ENCODE results near the gene BICD1. TPM values are rescaled to one million over a fixed set of nuclear protein-coding genes. Genes with fewer than 3 reads are reported as not detected.

The BICD1 gene
- total RNA-seq, 1 donor from 2014 or later: 38.6 TPM

DNA sequence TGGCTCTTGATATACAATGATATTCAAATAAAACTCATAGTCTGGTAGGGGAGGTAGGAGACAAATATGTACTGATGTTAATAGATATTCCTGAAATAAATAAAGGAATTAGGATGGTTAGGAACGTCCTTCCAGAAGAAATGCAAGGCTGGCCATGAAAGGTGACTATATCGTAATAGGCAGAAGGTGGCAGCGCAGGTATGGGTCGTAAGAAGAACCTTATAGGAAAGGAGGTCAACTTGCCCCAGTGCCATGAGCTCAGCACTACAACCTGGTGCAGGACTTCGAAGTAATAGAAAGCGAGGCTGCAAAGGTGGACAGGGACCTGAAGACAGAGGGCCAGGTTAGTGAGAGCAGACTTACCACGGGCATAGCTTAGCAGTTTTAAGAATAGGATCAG lies 237.4 kb downstream of the BICD1 start:
- TF ChIP-seq, protein P1, sequence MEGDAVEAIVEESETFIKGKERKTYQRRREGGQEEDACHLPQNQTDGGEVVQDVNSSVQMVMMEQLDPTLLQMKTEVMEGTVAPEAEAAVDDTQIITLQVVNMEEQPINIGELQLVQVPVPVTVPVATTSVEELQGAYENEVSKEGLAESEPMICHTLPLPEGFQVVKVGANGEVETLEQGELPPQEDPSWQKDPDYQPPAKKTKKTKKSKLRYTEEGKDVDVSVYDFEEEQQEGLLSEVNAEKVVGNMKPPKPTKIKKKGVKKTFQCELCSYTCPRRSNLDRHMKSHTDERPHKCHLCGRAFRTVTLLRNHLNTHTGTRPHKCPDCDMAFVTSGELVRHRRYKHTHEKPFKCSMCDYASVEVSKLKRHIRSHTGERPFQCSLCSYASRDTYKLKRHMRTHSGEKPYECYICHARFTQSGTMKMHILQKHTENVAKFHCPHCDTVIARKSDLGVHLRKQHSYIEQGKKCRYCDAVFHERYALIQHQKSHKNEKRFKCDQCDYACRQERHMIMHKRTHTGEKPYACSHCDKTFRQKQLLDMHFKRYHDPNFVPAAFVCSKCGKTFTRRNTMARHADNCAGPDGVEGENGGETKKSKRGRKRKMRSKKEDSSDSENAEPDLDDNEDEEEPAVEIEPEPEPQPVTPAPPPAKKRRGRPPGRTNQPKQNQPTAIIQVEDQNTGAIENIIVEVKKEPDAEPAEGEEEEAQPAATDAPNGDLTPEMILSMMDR (IDR thresholded peaks at IDR 0.05; ENCODE audit: unreplicated experiment): no peak
- no peak for DNase-seq (ENCODE audit: low spot score in 2 of 2, unreplicated experiment in 2 of 2)
- Mint-ChIP-seq H3K4me1 (peaks cover 5% of the 10 kb centered on the region), H3K36me3 (peaks cover 9% of the 10 kb centered on the region), H3K9me3 (no peaks in the 10 kb centered on the region), H3K4me3 (no peak overlapping the region), H3K27me3 (ENCODE audit: low read depth) (no peaks in the 10 kb centered on the region), H3K27ac (no peak overlapping the region)

DNA sequence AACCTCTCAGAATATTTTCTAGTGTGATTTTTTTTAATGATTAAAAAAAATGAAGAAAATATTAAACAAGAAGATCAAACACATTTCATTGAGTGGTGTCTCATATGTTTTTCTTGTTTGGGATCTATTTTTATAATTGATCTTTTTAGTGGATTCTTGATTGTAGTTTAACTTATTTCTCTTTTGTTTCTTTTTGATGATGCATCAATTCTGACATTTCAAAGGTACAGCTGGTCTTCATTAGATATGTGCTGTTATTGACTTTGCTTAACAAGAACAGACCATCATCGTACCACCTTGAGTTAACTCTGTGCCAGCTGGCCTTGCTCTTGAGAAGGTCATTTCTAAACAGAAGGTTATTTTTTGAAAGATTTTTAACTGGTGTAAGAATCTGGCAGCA lies 246.9 kb downstream of the BICD1 start:
- Mint-ChIP-seq H3K27ac (no peak overlapping the region), H3K36me3 (peaks cover 3% of the 10 kb centered on the region), H3K4me1 (no peaks in the 10 kb centered on the region), H3K9me3 (no peaks in the 10 kb centered on the region), H3K4me3 (no peak overlapping the region), H3K27me3 (ENCODE audit: low read depth) (no peaks in the 10 kb centered on the region)
- no peak for DNase-seq (ENCODE audit: low spot score in 2 of 2, unreplicated experiment in 2 of 2)
- TF ChIP-seq, protein P1 (IDR thresholded peaks at IDR 0.05; ENCODE audit: unreplicated experiment): no peak

DNA sequence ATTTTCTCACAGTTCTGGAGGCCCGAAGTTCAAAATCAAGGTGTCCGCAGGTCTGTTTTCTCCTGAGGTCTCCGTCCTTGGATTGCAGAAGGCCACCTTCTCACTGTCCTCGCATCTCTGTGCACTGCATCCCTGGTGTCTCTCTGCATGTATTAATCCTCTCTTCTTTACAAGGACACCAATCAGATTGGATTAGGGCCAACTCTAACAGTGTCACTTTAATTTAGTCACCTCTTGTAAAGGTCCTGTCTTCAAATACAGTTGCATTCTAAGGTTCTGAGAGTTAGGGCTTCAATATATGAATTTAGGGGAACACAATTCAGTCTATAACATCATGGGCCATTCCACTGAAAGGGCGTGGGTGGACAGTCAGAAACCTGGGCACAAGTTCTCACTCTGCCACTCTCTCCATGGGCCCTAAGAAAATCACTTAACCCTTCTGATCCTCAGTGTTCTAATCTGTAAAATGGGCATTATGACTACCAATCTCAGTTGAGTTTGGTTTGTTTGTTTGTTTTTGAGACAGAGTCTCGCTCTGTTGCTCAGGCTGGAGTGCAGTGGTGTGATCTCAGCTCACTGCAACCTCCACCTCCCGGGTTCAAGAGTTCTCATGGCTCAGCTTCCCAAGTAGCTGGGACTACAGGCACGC lies 251.1 kb downstream of the BICD1 start:
- H3K27me3 Mint-ChIP-seq (ENCODE audit: low read depth): no peaks in the 10 kb centered on the region

DNA sequence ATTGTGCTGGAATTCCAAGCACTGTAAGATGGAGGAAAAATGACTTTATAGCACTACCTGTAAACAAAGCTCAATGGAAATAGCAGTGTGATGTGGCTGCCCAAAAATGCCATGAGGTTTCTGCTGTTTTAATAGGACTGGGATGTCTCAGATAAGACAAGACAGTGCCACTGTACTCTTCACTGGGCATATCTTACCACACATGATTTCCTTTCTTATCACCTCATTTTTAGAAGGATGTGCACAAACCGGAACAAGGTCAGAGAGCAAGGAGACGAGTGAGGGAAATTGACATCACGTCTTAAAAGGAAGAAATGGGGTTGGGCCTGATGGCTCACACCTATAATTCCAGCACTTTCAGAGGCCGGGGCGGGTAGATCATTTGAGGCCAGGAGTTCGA lies 254.3 kb downstream of the BICD1 start:
- TF ChIP-seq, protein P1 (IDR thresholded peaks at IDR 0.05; ENCODE audit: unreplicated experiment): no peak
- H3K27ac Mint-ChIP-seq: no peak overlapping the region
- peaks cover 1% of the 10 kb centered on the region for H3K36me3 Mint-ChIP-seq
- peaks cover 8% of the 10 kb centered on the region for H3K4me1 Mint-ChIP-seq
- H3K9me3 Mint-ChIP-seq: no peaks in the 10 kb centered on the region
- no peaks in the 10 kb centered on the region for H3K27me3 Mint-ChIP-seq (ENCODE audit: low read depth)
- no peak for DNase-seq (ENCODE audit: low spot score in 2 of 2, unreplicated experiment in 2 of 2)
- H3K4me3 Mint-ChIP-seq: no peak overlapping the region

More for the DNA sequence above, 251.1 kb downstream of the BICD1 start:
- Mint-ChIP-seq H3K4me3 (no peak overlapping the region), H3K27ac (no peak overlapping the region), H3K36me3 (peaks cover 1% of the 10 kb centered on the region), H3K9me3 (no peaks in the 10 kb centered on the region), H3K4me1 (no peaks in the 10 kb centered on the region)
- TF ChIP-seq, protein P1 (IDR thresholded peaks at IDR 0.05; ENCODE audit: unreplicated experiment): no peak
- no peak for DNase-seq (ENCODE audit: low spot score in 2 of 2, unreplicated experiment in 2 of 2)

DNA sequence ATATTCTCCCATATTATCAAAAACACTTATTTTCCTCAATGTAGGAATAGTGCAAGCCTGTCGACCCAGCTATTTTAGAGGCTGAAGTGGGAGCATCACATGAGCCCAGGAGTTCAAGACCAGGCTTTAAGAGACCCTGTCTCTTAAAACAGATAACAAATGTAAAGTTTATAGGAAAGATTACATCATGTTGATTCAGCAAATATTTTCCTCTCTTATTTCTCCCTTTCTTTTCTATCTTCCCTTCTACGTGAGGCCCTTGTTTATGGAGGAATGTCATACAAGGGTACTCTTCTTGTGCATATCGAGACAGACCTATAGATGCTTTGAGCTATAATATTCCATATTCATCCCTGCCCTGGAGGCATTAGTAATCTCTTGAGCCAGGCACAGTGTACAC lies 256.2 kb downstream of the BICD1 start:
- H3K27ac Mint-ChIP-seq: no peak overlapping the region
- H3K9me3 Mint-ChIP-seq: no peaks in the 10 kb centered on the region
- DNase-seq (ENCODE audit: low spot score in 2 of 2, unreplicated experiment in 2 of 2): no peak
- no peaks in the 10 kb centered on the region for H3K27me3 Mint-ChIP-seq (ENCODE audit: low read depth)
- H3K36me3 Mint-ChIP-seq: no peaks in the 10 kb centered on the region
- peaks cover 8% of the 10 kb centered on the region for H3K4me1 Mint-ChIP-seq
- H3K4me3 Mint-ChIP-seq: no peak overlapping the region
- TF ChIP-seq, protein P1 (IDR thresholded peaks at IDR 0.05; ENCODE audit: unreplicated experiment): no peak
